ENCODE measurements around the gene LYSET.

GRCh38 chr14:93207468-93208308 lies 22.6 kb downstream of the LYSET start:
- TF ChIP-seq POLR2A (IDR thresholded peaks at IDR 0.05; ENCODE audit: low read length) = peak; percentile 48
- no peak for TF ChIP-seq GATA1 (IDR thresholded peaks at IDR 0.05; ENCODE audit: low read depth, low read length)
